GM18867 (cell line): ENCODE data around the gene RHOU.
A peak's percentile ranks its signal among the peaks of the same experiment; 100 is the strongest.
"Not testable (repeated sequence)": the region's sequence is repeated elsewhere in the genome, so short reads cannot be mapped to it uniquely, and the experiment has no call there.

Source experiments
- ATAC-seq: cut with Tn5 transposase; IDR thresholded peaks from one replicate; pipeline ENCODE4 v1.9.1; 2021; ENCODE audit warnings: mild to moderate bottlenecking, moderate library complexity; ENCODE audit not compliant: unreplicated experiment

Gene RHOU

DNA sequence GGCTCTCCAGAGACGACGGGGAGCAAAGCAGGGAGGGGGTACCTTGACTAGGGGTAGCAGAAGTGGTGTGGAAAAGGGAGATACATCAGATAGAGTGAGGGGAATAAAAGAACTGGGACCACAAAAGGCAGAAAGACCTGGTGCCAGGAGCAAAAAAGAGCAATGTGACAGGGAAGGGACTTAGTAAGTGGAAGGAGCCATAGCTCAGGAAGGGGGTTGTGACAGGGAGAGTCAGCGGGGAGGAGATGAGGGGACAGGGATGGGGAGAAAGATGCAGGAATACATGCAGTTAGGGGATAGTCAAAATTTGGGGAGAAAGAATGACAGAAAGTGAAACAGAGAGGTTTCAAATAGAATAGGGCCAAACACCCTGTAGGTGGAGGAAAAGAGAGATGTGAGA is 20.5 kb downstream of the RHOU start:
- ATAC-seq = no peak

DNA sequence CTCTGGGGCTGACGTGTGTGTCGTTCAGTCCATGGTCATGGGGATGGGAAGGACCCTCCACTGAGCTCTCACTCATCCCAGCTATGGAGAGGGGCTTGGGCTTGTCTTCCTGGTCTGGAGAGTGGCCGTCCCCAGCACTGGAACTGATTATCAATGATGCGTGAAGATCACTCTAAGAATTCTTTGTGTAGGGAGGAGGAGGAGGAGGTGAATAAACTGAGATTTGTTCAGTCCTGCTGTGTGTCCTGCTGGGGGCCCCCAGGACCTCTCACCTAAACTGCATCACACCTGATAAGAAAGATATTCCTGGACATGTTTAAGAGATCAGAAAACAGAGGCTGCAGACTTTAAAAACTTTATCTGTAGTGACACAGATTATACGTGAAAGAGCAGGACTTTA is 21.2 kb downstream of the RHOU start:
- no peak for ATAC-seq

DNA sequence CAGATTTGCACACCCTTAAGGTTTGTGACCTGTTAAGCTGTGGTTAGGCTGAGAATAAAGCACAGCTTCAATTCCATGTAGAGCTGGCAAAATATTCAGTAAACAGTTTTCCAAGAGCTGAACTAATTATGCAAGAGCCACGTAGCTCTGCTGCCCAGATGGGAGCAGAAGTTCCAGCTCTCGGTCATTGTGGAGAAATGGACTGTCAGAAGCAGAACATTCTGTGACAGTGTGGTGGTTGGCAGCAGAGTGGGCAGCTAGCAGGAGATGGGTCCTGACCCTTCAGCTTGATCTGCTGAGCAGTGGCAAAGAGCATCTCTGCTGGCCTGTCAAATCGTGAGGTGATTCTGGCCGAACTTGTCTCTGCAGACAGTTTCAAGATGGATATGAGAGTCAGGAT is 23.2 kb downstream of the RHOU start:
- ATAC-seq = no peak

DNA sequence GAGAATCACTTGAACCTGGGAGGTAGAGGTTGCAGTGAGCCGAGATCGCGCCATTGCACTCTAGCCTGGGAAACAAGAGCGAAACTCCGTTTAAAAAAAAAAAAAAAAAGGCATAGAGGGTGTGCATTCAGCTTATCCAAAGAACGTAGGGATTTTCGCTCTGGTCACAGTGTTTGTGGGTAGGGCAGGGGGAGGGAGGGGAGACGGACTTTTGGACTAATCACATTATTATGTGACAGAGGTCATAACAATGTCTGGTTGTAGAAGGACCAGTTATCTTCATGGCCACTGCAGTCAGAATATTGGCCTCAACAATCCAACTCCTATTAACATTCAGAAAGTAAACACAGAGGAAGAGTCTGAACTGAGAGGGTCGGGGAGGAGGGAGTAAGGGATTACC is 25.7 kb downstream of the RHOU start:
- ATAC-seq = no peak

DNA sequence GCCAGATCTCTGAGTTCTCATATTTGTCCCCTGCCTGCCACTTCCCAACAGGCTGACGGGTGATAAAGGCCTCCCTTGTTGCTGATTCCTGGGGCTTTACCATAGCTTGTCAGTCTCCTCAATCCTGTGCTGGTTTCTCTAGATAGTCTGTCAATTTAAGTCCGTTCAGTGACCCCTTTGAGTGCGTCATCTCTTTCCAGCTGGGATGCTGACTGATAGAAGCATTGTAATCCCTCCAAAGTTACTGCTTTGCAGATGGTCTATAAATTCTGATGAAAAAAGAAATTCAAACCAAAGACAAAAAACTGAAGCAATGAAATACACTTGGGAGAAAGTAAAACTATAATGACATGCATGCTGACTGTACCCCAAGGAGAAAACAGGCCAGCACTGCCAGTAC is 28.3 kb downstream of the RHOU start:
- ATAC-seq = no peak

DNA sequence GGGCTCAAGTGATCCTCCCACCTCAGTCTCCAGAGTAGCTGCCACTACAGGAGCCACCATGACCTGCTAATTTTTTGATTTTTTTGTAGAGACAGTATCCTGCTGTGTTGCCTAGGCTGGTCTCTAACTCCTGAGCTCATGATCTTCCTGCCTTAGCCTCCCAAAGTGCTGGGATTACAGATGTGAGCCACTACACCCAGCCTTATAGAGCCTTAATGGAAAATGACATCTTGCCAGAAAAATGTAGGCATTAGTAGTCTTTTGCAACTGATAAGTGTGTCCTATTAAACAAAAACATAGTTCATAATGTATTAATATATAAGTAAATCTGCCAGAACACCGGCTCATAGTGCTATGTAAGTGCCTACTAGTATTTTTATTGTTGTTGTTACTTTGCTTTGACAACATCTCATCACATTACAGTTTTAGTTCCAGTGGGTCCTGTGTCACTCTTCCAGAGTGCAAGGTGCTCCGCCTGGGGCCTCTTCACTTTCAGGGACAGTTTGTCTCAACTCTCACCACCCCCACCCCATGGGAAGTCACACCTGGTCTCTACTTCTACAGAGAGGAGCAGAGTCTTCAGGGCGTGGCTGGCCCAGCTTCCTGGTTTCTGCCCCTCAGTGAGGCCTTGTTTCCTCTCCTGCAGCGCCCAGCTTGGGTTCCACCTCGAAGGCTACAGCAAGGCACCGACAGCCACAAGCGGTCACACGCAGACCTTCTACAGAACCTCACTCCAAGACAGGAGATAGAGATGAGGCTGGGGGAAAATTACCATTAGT is 30.1 kb downstream of the RHOU start:
- ATAC-seq = peak; percentile 53

DNA sequence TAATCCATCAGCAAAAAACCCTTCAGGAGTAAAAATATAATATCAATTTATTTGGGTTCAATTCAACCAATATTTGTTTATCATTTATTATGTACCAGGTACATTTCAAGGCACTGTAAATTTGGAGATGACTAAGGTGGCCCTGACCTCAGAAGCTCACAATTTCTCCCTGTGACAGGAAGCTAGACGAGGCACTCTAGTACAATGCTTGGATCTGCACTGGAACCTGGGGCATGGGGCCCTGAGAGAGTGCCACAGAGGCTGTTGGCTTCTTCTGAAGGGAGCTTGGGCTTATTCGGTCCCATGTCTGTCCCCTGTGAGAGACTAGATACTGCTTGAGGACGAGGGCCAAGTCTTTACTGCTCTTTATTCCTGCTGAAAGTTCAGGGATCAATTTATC is 31.5 kb downstream of the RHOU start:
- ATAC-seq = no peak

DNA sequence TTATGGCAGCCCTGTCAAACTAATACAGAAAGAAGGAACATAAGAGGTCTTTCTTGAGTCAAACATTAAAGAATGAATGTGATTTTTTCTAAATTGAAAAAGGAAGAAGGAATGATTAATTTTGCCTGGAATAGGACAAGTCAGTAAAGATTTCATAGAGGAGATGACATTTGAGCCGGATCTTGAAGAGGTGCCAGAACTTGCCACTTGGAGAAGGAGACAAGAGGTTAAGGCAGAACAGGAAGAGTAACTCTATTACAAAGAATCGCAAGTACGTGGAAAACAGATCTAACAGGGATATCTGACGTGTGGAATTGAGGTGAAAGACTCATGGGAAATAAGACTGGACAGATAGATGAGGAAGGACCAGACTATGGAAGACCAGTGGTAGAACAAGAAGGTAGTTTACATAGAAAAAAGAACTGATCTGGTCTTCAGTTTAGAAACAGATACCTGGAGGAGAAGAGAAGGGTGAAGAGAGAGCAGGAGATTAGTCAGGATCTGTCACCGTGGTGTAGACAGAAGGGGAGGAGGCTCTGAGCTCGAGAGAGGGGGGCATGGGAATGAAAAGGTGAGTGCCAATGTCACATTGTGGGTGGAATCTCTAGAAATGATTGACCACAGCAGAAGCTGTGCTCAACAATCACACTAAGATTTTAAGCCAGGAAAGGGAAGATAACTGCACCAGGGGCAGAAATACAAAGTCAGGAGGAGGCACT is 32.5 kb downstream of the RHOU start:
- ATAC-seq = no peak

DNA sequence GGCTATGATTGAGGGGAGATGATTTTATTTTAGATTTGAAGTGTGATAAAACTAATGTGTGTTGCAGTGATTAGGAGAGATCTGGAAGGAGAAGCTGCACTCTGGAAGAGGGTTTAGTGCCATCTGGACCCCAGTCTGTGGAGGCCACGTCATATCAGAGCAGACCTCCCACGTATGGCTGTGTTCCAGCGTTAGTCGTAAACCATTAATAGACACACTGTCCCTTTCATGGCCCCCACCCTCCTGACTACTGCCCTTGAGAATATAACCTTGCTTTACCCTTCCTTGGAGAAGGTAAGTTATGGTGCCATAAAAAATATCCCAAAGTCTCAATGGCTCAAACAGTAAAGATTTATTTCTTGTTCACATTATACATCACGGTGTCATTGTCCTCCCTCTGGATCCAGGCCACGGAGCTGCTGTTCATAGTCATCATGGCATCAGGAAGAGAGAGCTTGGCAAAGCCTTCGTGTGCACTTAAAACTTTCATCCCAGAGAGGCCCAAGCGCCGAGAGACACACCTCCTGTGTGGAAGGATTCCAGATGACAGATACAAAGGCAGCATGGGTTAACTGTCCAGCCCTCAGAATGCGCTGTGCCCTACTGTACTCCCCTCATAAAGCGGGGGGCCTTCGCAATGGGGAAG is 33.2 kb downstream of the RHOU start:
- ATAC-seq = no peak

DNA sequence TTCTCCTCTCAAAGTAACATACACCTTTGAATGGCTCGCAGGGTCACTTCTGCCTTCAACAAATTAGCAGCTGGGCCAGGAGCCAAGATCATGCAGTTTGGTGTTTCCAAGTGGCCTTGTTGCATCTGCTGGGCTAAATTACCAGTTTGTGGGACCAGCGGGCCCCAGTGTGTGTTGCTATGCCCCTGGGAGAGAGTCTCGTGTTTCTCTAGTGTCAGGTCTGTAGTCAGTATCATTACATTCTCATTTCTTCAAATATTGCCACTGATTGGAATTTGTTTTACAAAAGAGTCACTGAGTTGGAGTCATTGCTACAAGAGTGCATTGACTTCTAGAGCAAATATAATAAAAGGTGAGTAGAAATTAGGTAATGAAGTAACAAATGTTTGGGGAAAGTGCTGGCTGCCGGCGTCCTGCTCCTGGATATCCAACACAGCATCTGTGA is 35.5 kb downstream of the RHOU start:
- ATAC-seq = no peak

DNA sequence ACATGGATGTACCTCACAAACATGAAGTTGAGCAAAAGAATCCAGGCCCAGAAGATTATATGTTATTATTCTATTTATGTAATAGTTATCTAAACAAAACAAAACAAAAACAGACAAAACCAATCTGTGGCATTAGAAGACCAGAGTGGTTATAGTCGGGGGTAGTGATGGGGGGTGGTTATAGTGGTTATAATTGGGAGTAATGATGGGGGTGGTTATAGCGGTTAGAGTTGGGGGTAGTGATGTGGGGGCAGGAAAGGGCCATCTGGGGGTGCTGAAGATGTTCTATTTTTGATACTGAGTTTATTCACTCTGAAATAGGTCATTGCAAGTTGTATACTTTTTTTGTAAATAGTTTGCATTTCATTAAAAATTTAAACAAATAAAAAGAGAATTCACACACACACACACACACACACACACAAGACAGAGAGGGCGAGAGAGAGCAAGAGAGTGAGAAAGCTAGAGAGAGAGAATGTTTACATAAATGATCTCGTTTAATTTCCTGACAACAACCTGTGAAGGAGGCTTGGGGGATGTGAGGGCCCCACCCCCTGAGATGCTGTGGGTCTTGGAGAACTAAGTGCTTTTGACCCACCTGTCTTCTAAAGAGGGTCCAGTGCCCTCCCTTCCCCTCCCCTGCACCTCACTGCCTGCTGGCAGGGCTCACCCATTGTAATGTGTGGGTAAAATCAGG is 37.4 kb downstream of the RHOU start:
- no peak for ATAC-seq

DNA sequence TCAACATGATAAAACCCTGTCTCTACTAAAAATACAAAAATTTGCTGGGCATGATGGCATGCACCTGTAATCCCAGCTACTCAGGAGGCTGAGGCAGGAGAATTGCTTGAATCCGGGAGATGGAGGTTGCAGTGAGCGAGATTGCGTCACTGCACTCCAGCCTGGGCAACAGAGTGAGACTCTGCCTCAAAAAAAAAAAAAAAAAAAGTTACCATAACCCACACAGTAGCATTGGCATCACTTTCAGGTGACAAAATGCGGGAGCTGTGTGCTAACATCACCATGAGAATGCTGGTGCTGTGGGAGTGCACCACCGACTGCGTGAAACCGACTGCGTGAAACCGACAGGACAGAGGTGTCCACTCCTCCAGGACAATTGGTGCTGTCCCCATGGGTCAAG is 40.7 kb downstream of the RHOU start:
- not testable (repeated sequence) for ATAC-seq

DNA sequence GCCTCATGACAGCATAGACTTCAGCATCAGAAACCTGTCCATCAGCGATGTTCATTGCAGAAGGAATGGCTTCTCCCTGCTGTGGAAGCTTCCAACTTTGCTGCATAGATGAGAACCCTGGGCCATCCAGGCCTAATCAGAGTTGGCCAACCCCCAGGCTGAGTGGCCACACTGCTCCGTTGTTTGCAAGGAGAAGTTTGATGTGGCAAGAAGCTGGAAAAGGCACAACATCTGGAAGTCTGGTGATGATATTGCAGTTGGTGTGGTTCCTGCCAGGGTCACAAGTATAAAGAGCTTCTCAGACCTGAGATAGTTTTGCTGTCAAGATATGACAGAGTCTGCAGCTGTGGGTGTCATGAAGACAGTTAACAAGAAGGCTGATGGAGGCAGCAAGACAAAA is 41.2 kb downstream of the RHOU start:
- no peak for ATAC-seq

DNA sequence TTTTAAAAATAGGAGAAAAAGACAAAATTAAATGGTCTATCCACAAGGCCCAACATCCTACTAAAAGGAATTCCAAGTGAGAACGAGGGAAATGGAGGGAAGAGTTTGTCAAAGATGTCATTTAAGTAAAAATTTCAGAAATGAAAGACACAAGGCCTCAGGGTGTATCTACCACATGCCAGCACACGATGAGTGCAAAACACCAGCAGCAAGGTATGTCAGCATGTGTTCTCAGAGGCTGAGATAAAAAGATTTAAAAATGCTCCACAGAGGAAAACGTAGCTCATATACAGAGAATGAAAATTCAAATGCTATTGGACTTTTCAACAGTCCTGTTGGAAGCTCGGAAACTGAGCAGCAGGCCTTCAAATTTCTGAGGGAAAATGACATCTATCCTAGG is 42.0 kb downstream of the RHOU start:
- no peak for ATAC-seq

DNA sequence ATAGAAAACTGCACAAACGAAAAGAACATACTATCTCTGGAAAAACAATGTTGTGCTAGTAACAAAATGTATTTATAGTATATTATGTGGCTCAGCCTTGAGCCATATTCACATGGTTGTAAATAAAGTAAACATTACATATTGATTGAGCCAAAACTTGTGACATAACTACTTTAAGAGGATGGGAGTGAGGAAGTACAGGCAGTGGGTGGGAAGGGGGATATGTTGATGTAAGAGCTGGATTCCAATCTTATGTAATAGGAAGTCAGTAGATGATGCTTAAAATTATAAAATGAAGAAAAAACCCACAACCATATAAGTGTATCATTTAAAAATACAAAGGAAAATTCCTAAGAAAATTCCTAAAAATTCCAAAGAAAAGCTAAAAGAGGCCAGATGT is 42.7 kb downstream of the RHOU start:
- ATAC-seq = no peak

DNA sequence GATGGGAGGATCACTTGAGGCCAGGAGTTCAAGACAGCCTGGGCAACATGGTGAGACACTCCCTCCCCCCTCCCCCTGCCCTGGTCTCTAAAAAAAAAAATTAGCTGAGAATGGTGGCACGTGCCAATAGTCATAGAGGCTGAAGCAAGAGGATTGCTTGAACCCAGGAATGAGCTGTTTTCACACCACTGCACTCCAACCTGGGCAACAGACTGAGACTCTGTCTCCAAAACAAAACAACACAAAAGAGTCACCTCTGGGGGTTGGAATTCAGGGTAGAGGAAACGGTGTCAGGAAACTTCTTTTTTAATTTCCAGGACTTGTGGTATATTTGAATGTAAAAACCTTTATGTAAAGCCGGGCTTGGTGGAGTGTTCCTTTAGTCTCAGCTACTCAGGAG is 43.2 kb downstream of the RHOU start:
- ATAC-seq = no peak

DNA sequence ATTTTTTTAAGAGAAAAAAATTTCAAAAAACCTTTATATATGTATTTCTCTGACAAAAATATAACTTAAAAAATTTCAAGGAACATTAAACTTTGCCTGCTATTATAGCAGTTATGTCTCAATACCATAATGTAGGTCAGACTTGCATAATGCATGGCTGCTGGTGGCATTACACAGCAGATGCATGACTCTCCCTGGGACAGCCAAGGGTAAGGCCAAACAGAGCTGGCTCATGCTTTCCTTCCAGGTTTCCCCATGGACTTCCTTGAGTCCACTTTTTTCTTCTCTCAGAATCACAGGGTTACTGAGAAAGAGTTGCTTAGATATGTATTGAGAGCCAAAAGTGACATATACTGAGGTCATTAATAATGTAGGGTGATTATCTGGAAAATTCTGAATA is 43.7 kb downstream of the RHOU start:
- no peak for ATAC-seq

DNA sequence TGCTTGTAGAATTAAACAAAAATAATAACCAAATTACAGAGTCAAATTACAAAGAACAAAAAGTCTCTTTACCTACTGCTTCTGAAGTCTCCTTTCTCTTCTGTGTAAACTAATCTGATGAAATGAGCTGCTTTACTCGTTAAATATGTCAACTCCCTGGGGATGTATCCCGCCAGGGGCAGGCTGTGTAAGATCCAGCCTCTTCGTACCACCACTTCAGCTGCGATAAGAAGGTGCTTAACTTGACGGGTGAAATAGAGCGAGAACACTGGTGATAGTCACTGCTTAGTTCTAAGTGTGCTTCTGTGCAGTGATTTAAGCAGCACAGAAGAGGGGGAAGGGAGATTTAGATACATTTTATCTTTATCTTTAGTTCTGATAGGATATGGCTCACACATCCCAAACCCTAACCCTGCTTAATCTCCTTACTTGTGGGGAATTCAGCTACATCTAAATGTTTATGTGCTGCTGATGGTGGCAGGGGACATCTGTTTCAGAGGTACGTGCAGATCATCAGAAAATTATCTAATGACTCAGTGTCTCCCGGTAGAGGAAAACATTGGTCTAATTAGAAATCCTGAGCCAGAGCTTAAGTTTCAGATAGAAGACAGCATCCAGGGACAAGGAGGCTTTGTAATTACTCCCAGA is 46.0 kb downstream of the RHOU start:
- no peak for ATAC-seq

DNA sequence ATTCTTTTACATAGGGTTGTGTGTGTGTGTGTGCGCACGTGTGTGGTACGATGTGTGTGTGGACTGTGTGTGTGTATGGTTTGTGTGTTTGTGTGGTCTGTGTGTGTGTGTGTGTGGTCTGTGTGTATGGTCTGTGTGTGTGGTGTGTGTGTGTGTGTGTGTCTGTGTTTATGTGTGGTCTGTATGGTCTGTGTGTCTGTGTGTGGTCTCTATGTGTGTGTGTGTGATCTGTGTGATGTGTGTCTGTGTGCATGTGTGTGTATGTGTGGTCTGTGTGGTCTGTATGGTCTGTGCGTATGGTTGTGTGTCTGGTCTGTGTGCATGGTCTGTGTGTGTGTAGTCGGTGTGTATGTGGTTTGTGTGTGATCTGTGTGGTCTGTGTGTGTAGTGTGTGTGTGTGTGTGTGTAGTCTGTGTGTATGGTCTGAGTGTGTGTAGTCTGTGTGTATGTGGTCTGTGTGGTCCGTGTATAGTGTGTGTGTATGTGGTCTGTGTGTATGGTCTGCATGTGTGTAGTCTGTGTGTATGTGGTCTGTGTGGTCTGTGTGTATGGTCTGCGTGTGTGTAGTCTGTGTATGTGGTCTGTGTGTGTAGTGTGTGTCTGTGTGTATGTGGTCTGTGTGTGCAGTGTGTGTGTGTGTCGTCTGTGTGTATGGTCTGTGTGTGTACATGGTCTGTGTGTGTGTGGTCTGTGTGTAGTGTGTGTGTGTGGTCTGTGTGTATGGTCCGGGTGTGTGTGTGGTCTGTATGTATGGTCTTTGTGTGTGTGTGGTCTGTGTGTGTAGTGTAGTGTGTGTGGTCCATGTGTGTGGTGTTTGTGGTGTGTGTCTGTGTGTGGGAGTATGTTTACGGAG is 46.8 kb downstream of the RHOU start:
- ATAC-seq = no peak
